ENCODE data around the gene CXCL17.

DNA sequence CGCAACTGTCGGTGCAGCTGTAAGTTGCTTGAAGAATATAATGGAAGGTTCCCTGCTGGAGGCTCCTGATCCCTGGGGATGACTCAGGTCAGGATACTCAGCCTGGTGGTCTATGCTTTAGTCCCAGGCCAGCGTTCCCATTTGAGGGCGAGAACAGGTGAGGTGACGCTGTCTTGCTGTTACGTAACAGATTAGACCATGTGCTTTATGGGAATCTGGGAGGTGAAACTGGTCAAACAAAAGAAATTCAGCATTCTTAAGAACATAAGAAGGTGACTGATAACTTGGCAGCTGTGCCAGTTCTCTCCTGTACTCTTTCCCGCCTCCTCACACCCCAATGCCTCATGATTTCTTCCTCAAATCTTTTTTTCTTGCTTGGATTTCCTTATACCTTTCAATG lies at the start of gene CXCL17:
- no peak for TF ChIP-seq CTCF (conservative IDR thresholded peaks at IDR 0.05; ENCODE audit: low read depth, low read length)
- TF ChIP-seq EZH2 (IDR thresholded peaks at IDR 0.05; ENCODE audit: low read length, unreplicated experiment) = no peak
- no peak for TF ChIP-seq EZH2phosphoT487 (IDR thresholded peaks at IDR 0.05; ENCODE audit: borderline replicate concordance, low read length)
